Coronary artery (tissue), 2 donors: Measurements from ENCODE around the gene PHF10.

Source experiments
- DNase-seq: peaks from one replicate; pipeline ENCODE4 v3.0.0-alpha.2; 2017; ENCODE audit warnings: low spot score
- H3K27ac ChIP-seq, 2 donors: fragments of 200-600 bp; sonication (generic); one replicate each; pipeline ENCODE4 v1.5.1; 2016 to 2019
- H3K4me3 ChIP-seq: fragments of 200-600 bp; sonication (generic); 2 replicates; pipeline ENCODE4 v1.5.1; 2016; ENCODE audit warnings: mild to moderate bottlenecking, moderate library complexity
- TF ChIP-seq, protein P1 (sequence below): fragments of 200-600 bp; sonication (generic); IDR thresholded peaks from one replicate; pipeline ENCODE4 v1.5.1; 2019; ENCODE audit warnings: antibody characterized with exemption

Gene PHF10

DNA sequence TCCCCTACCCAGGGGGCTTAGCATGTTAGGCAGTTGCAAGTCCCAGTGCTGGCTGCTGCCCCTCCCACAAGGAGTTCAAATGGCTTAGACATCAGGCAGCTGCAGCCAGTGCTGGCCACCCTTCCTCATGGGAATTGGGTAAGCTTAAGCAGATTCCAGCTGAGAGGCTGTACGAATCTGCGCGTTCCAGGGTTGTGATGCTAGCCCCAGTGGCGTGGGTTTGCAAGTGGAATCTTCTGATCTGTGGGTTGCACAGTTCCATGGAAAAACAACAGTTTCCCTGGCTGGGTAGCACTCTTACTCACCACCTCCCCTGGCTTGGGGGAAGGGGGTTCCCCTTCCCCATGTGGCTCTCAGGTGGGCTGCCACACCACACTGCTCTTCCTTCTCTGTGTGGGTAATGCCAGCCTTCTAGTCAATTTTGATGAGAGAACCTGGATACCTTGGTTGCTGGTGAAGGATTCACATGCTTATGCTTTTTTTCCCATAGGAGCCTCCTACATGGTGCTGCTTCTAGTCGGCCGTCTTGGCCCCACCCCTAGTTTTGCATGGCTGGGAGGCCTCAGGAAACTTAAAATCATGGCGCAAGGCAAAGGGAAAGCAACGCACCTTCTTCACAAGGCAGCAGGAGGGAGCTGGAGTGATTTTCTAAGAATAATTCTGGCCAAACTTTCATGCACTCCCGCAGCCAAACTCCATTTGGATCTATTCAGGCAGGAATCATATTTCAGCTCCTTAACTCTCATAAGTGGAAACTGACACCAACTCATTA, 14.1 kb upstream of the PHF10 start:
- Histone ChIP-seq H3K4me3 (no peak overlapping the region), H3K27ac (no peak overlapping the region)
- no peak for DNase-seq
- TF ChIP-seq, protein P1, sequence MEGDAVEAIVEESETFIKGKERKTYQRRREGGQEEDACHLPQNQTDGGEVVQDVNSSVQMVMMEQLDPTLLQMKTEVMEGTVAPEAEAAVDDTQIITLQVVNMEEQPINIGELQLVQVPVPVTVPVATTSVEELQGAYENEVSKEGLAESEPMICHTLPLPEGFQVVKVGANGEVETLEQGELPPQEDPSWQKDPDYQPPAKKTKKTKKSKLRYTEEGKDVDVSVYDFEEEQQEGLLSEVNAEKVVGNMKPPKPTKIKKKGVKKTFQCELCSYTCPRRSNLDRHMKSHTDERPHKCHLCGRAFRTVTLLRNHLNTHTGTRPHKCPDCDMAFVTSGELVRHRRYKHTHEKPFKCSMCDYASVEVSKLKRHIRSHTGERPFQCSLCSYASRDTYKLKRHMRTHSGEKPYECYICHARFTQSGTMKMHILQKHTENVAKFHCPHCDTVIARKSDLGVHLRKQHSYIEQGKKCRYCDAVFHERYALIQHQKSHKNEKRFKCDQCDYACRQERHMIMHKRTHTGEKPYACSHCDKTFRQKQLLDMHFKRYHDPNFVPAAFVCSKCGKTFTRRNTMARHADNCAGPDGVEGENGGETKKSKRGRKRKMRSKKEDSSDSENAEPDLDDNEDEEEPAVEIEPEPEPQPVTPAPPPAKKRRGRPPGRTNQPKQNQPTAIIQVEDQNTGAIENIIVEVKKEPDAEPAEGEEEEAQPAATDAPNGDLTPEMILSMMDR = no peak

DNA sequence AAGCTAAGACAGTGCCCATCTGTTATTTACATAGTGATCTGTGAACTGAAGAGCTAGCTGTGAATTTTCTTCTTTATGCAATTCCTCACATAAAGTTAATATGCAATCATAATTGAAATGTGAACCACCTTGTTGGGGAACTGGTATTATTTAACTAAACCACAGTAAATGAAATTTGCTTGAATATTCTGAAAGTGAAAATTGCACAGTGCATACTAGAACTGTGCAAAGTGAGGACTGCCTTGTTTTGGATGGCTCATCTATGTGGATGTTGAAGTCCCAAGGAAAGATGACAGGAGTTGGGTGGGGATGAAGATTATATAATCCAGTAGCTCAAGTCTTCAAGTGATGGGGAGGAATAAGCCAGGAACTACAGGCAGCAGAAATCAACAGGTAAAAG, 5.7 kb upstream of the PHF10 start:
- Histone ChIP-seq H3K4me3 (no peak overlapping the region), H3K27ac (no peak overlapping the region)
- TF ChIP-seq, protein P1 = no peak
- DNase-seq = no peak

DNA sequence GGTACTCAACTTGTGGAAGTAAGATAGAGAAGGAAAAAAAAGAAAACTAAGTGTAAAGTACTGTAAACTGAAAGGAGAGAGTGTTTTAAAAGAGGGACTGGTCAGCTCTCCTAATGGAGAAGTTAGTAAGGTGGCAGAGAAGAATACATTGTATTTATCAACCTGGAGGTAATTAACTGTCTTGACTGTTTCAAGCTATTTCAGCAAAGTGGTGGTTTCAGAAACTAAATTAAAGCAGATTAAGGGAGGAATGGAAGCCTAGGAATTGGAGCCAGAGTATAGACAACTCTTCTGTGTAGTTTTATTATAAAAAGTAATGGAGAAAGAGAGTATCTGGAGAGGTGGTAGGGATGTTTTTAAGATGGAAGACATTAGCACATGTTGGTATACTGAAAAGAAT, 2.7 kb upstream of the PHF10 start:
- TF ChIP-seq, protein P1 = no peak
- H3K4me3 ChIP-seq = no peak overlapping the region
- no peak overlapping the region for H3K27ac ChIP-seq

DNA sequence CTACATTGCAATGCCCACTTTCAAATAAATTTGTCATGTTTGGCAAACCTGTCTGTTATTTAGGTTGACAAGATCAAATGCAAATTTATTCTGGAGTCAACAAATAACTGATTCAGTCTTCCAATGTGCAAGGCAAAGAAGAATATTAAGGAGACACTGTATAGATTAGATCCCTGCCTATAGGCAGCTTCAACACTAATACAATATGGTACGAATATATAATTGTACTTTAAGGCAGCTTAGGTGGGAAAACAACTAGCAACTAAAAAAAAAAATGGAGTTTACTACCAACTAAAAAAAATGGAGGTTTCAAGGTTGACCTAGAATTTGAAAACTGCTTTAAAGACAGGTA, 1.7 kb upstream of the PHF10 start:
- H3K27ac ChIP-seq = no peak overlapping the region
- TF ChIP-seq, protein P1 = no peak
- no peak for DNase-seq
- H3K4me3 ChIP-seq = no peak overlapping the region

More for the DNA sequence above, 2.7 kb upstream of the PHF10 start:
- DNase-seq = no peak

DNA sequence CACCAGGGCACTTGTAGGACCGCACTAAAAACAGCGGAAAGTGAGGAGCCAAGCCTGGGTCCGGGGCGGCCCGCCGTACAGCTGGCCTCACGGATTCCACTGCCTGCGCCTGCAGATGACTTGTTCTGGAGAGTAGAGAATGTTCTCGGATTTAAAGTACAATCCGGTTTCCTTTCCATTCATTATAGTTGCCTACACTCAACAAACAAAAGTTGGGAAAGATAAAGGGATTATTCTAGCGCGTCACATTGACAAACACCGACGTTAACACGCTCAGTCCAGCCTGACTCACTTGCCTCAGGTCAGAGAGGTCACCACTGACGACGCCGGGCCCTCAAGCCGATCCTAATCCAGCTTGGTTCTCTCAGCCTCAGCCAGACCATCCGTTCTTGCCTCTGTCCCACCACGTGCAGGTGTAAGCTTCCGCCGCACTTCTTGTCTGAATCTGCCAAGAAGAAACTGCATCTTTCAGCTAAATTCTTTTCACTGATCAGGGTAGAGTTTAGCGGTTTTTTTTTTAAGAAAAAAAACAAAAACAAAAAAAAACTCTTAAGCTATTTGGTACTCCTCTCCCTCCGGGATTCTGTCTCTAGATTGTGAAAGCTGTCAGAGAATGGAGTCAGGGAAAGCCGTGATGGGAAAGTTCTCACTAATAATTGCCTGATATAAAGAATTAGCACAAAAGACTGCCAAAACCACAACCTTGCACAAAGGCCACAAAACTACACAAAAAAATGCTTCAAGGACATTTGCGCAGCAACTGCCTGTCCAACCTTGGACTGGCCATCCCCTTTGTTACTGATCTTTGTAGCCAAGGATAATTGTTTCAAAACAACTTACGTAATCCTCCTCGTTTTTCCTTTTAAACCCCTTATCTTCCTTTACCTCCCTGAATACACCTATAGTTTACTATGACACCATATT, 1.1 kb upstream of the PHF10 start:
- Histone ChIP-seq H3K27ac (peak overlapping the region; percentile 84 to 99), H3K4me3 (peak overlapping the region; percentile 86)
- TF ChIP-seq, protein P1 = no peak
- DNase-seq = peak; percentile 86

DNA sequence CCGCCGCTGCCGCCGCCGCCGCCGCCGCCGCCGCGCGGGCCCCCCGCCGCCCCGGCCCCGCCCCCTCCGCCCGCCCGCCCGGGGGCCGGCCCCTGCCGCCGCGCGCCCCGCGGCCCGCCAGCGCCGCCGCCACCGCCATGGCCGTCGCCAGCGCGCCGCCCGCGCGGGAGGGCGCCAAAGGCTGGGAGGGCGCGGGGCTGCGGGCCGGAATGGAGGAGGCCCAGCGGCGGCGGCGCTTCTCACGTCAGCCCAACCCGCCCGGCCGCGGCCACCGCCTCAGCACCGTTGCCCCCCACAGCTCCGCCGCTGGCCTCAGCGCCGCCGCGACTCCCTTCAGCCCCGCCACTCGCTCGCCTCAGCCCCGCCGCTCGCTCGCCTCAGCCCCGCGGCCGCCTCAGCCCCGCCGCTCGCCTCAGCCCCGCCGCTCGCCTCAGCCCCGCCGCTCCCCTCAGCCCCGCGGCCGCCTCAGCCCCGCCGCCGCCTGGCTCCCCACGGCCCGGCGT, 258 bp downstream of the PHF10 start:
- Histone ChIP-seq H3K4me3 (peak overlapping the region; percentile 86), H3K27ac (peak overlapping the region; percentile 79 to 99)
- DNase-seq = peak; percentile 73
- TF ChIP-seq, protein P1 = no peak
